ENCODE data around the gene GSTO2. TPM values are rescaled to one million over a fixed set of nuclear protein-coding genes. Genes with fewer than 3 reads are reported as not detected.

The GSTO2 gene
- total RNA-seq, 2 donors from 2014 or later: 18.1 to 37.3 TPM

GRCh38 chr10:104350127-104350635, 81.2 kb downstream of the GSTO2 start:
- DNase-seq (ENCODE audit: low spot score): peak; percentile 34
- no peaks in the 10 kb centered on the region for H3K27me3 ChIP-seq (replicated peaks; ENCODE audit: insufficient read depth)
- H3K4me3 ChIP-seq: no peak overlapping the region
- WGBS: 20% methylated on average over 6 of the region's 6 CpGs
- no peaks in the 10 kb centered on the region for H3K36me3 ChIP-seq
- peak overlapping the region; percentile 43 to 47 for H3K27ac ChIP-seq
- no peaks in the 10 kb centered on the region for H3K9me3 ChIP-seq
- no peaks in the 10 kb centered on the region for H3K4me1 ChIP-seq (replicated peaks)
- intact Hi-C loops (cut with DNase I): loop anchor here (1.0 to 5.0 kb wide), 2 partner anchors 43 to 59 kb away; no protein-coding TSS in a partner anchor
- TF ChIP-seq POLR2AphosphoS5 (IDR thresholded peaks at IDR 0.05) (peak; percentile 55), POLR2A (IDR thresholded peaks at IDR 0.05) (no peak), CTCF (IDR thresholded peaks at IDR 0.05) (peak; percentile 54 to 90 (median 78))

- Histone ChIP-seq H3K4me1 (replicated peaks) (no peaks in the 10 kb centered on the region), H3K27ac (no peak overlapping the region), H3K27me3 (replicated peaks; ENCODE audit: insufficient read depth) (no peaks in the 10 kb centered on the region), H3K36me3 (no peaks in the 10 kb centered on the region), H3K9me3 (no peaks in the 10 kb centered on the region), H3K4me3 (no peak overlapping the region)
- intact Hi-C loops (cut with DNase I): loop anchor here (5.0 kb wide), 1 partner anchor 44 kb away; no protein-coding TSS in a partner anchor
- no peak for DNase-seq (ENCODE audit: low spot score)
- WGBS: 67% methylated on average over 2 of the region's 2 CpGs
- TF ChIP-seq POLR2A (IDR thresholded peaks at IDR 0.05) (no peak), CTCF (IDR thresholded peaks at IDR 0.05) (no peak), POLR2AphosphoS5 (IDR thresholded peaks at IDR 0.05) (no peak)
Measured at GRCh38 chr10:104351061-104351702, 82.2 kb downstream of the GSTO2 start.

GRCh38 chr10:104351919-104352318, 82.9 kb downstream of the GSTO2 start:
- Histone ChIP-seq H3K27me3 (replicated peaks; ENCODE audit: insufficient read depth) (no peaks in the 10 kb centered on the region), H3K9me3 (no peaks in the 10 kb centered on the region), H3K4me1 (replicated peaks) (no peaks in the 10 kb centered on the region), H3K4me3 (no peak overlapping the region), H3K36me3 (no peaks in the 10 kb centered on the region), H3K27ac (no peak overlapping the region)
- DNase-seq (ENCODE audit: low spot score): no peak
- 87% methylated on average over 1 of the region's 1 CpG for WGBS
- intact Hi-C loops (cut with DNase I): loop anchor here (5.0 kb wide), 1 partner anchor 45 kb away; no protein-coding TSS in a partner anchor
- TF ChIP-seq POLR2AphosphoS5 (IDR thresholded peaks at IDR 0.05) (no peak), POLR2A (IDR thresholded peaks at IDR 0.05) (no peak), CTCF (IDR thresholded peaks at IDR 0.05) (no peak)

GRCh38 chr10:104353325-104354048, 84.5 kb downstream of the GSTO2 start, which contains the start of gene CFAP58:
Gene CFAP58, plus strand, starts transcription at chr10:104353833. Its CDS starts 65 bp downstream, at chr10:104353898.
- Histone ChIP-seq H3K4me3 (peak within 1 kb of the TSS; percentile 17 to 20), H3K4me1 (replicated peaks) (no peaks in the 10 kb centered on the region), H3K27me3 (replicated peaks; ENCODE audit: insufficient read depth) (no peaks in the 10 kb centered on the region), H3K27ac (peak within 1 kb of the TSS; percentile 21 to 48), H3K36me3 (no peaks in the 10 kb centered on the region), H3K9me3 (no peaks in the 10 kb centered on the region)
- intact Hi-C loops (cut with DNase I): loop anchor here (5.0 kb wide), 1 partner anchor 46 kb away; no protein-coding TSS in a partner anchor
- 2% methylated on average over 43 of the region's 43 CpGs for WGBS
- peak; percentile 94 for DNase-seq (ENCODE audit: low spot score)
- TF ChIP-seq POLR2A (IDR thresholded peaks at IDR 0.05): peak; percentile 66
- TF ChIP-seq CTCF (IDR thresholded peaks at IDR 0.05): peak; percentile 69 to 94 (median 82)
- TF ChIP-seq POLR2AphosphoS5 (IDR thresholded peaks at IDR 0.05): peak; percentile 88

Small RNAs within 50 kb of the gene (microRNA-seq; reads per million reads assigned to microRNA genes)
- not detected for gene MIR4482

Small RNAs within 50 kb of the gene (small RNA-seq; reads per million reads assigned to genes)
- gene MIR4482: 0.09 to 0.10 reads per million in 2 donors

Other genes starting within 250 kb of the GSTO2 start
- 10 to 100 TPM; 19.1 to 47.6 TPM for gene COL17A1, start 183.3 kb upstream of the GSTO2 start, total RNA-seq
- gene SFR1, start 147.0 kb upstream of the GSTO2 start, total RNA-seq: 10 to 100 TPM in 1 of 2 donors, 1 to 10 TPM in 1; 8.1 to 16.3 TPM
- 1 to 10 TPM; 2.4 to 6.9 TPM for gene CFAP43, start 36.8 kb upstream of the GSTO2 start, total RNA-seq
- 10 to 100 TPM; 46.8 to 91.8 TPM for gene GSTO1, start 14.3 kb upstream of the GSTO2 start, total RNA-seq
- 10 to 100 TPM; 12.5 to 35.8 TPM for gene ITPRIP, start 69.3 kb downstream of the GSTO2 start, total RNA-seq
- 1 to 10 TPM in 1 of 2 donors, under 1 TPM in 1; 0.05 to 1.9 TPM for gene CFAP58, start 84.6 kb downstream of the GSTO2 start, total RNA-seq

Data from prostate gland (tissue), 2 donors.